ENCODE data around the gene SERINC3. TPM values are rescaled to one million over a fixed set of nuclear protein-coding genes. Genes with fewer than 3 reads are reported as not detected.
A peak's percentile ranks its signal among the peaks of the same experiment; 100 is the strongest.

The SERINC3 gene
- total and polyA plus RNA-seq, 2 donors (not counting 1 experiment from before 2014, with no cell fraction given) = 31.4 to 51.6 TPM

GRCh38 chr20:44475694-44476560, 45.9 kb downstream of the SERINC3 start, which contains the start of gene TTPAL:
TSS of gene TTPAL (plus strand) at chr20:44475874. CDS start at chr20:44480000, 4,126 bp downstream.
- no peaks in the 10 kb centered on the region for H3K27me3 ChIP-seq (replicated peaks in 1 of 4; ENCODE audit: control extremely low read depth in 1 of 4, control insufficient read depth in 3 of 4, insufficient read depth in 4 of 4, low read length in 3 of 4)
- 2% methylated on average over 55 of the region's 55 CpGs for WGBS (ENCODE audit: insufficient coverage)
- Mint-ChIP-seq H3K4me3 (peak within 1 kb of the TSS; percentile 97), H3K4me1 (peaks cover 43% of the 10 kb centered on the region), H3K27ac (peak within 1 kb of the TSS; percentile 95), H3K9me3 (ENCODE audit: insufficient read depth) (no peaks in the 10 kb centered on the region), H3K27me3 (peaks cover 2% of the 10 kb centered on the region)
- intact Hi-C loops (cut with micrococcal nuclease) = loop anchor here (1.0 to 5.0 kb wide), 7 partner anchors 46 to 411 kb away; partner anchors contain the start of genes ADA, OSER1, SERINC3 and YWHAB
- no peaks in the 10 kb centered on the region for H3K9me3 ChIP-seq (ENCODE audit: control extremely low read depth in 1 of 3, control insufficient read depth in 2 of 3, insufficient read depth in 1 of 3, low read length in 2 of 3)
- TF ChIP-seq, protein P1, sequence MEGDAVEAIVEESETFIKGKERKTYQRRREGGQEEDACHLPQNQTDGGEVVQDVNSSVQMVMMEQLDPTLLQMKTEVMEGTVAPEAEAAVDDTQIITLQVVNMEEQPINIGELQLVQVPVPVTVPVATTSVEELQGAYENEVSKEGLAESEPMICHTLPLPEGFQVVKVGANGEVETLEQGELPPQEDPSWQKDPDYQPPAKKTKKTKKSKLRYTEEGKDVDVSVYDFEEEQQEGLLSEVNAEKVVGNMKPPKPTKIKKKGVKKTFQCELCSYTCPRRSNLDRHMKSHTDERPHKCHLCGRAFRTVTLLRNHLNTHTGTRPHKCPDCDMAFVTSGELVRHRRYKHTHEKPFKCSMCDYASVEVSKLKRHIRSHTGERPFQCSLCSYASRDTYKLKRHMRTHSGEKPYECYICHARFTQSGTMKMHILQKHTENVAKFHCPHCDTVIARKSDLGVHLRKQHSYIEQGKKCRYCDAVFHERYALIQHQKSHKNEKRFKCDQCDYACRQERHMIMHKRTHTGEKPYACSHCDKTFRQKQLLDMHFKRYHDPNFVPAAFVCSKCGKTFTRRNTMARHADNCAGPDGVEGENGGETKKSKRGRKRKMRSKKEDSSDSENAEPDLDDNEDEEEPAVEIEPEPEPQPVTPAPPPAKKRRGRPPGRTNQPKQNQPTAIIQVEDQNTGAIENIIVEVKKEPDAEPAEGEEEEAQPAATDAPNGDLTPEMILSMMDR (IDR thresholded peaks at IDR 0.05) = no peak
- TF ChIP-seq EZH2 (IDR thresholded peaks at IDR 0.05; ENCODE audit: borderline replicate concordance, insufficient read depth, low read depth, low read length, poor library complexity, severe bottlenecking) = no peak
- H3K4me3 ChIP-seq (ENCODE audit: control extremely low read depth in 1 of 5, extremely low read depth in 1 of 5, insufficient read depth in 1 of 5, low read depth in 2 of 5, low read length in 4 of 5) = peak within 1 kb of the TSS; percentile 70 to 99 (median 78)
- H3K4me2 ChIP-seq (replicated peaks; ENCODE audit: low read depth, low read length, poor library complexity, severe bottlenecking) = peak within 1 kb of the TSS; percentile 73
- H3K79me2 ChIP-seq (ENCODE audit: control insufficient read depth, insufficient read depth, low read length) = peaks cover 16% of the 10 kb centered on the region
- peak within 1 kb of the TSS; percentile 94 for H3K9ac ChIP-seq (ENCODE audit: low read length)
- peaks cover 0 to 10% of the 10 kb centered on the region in 2 experiments for H3K36me3 ChIP-seq (replicated peaks in 1 of 2; ENCODE audit: control extremely low read depth in 1 of 2, control insufficient read depth in 1 of 2, extremely low read depth in 1 of 2, insufficient read depth in 2 of 2, low read length in 1 of 2)
- no peaks in the 10 kb centered on the region for H4K20me1 ChIP-seq (ENCODE audit: control insufficient read depth, insufficient read depth, low read length, poor library complexity, severe bottlenecking)
- H3K27ac ChIP-seq (ENCODE audit: low read length in 2 of 2) = peak within 1 kb of the TSS; percentile 90 to 93
- H3K4me1 ChIP-seq (ENCODE audit: control insufficient read depth in 2 of 2, insufficient read depth in 2 of 2, low read length in 2 of 2) = peaks cover 23 to 34% of the 10 kb centered on the region in 2 donors
- H2AFZ ChIP-seq (ENCODE audit: insufficient read depth, low read depth, low read length, poor library complexity, severe bottlenecking) = peak within 1 kb of the TSS; percentile 89
- peak; percentile 93 for DNase-seq
- POLR2A ChIA-PET = interaction anchor here (0.6 to 1.1 kb wide), 4 partner anchors 31 to 171 kb away, joined by 3 to 6 read pairs (median 4); no protein-coding TSS in a partner anchor
- ATAC-seq (ENCODE audit: low read depth) = peak; percentile 94
- CTCF ChIA-PET = interaction anchor here (0.6 to 1.4 kb wide), 5 partner anchors 91 to 260 kb away, joined by 3 to 5 read pairs (median 3); no protein-coding TSS in a partner anchor

Measured in B cell (primary cell).